ENCODE measurements around the gene UBA1.
"Not testable (repeated sequence)": the region's sequence is repeated elsewhere in the genome, so short reads cannot be mapped to it uniquely, and the experiment has no call there.

The UBA1 gene

DNA sequence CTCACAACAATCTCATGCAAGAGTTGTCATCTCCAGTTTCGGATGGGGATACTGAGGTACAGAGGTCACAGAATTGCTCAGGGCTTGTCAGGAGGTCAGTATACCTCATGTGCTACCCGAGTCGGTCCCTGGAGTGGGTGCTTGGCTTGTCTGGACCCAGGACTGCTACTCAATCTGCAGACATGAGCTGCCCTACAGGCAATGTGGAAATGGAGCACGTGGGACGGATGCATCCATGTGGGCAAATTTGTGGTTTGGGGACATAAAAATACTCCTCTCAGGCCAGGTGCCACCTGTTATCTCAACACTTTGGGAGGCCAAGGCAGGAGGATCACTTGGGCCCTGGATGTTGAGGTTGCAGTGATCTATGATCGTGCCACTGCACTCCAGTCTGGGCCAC is 54.9 kb downstream of the UBA1 start:
- H3K4me1 ChIP-seq (ENCODE audit: insufficient read depth, low read length): no peaks in the 10 kb centered on the region
- ATAC-seq (ENCODE audit: insufficient read depth, low read depth): no peak
- no peak overlapping the region for H2AFZ ChIP-seq (ENCODE audit: low read depth, low read length)
- no peaks in the 10 kb centered on the region for H3K9me3 ChIP-seq (ENCODE audit: insufficient read depth, low read length, severe bottlenecking)
- no peaks in the 10 kb centered on the region for H3K27me3 ChIP-seq (ENCODE audit: insufficient read depth, low read length, poor library complexity)
- H4K20me1 ChIP-seq (ENCODE audit: insufficient read depth, low read length): no peaks in the 10 kb centered on the region
- H3K36me3 ChIP-seq (ENCODE audit: insufficient read depth, low read length): peaks cover 47% of the 10 kb centered on the region
- TF ChIP-seq CTCF (IDR thresholded peaks at IDR 0.05; ENCODE audit: borderline replicate concordance, extremely low read depth, low read length, poor library complexity, severe bottlenecking) (no peak), EZH2 (IDR thresholded peaks at IDR 0.05; ENCODE audit: borderline replicate concordance, low read depth, low read length, severe bottlenecking) (no peak)
- DNase-seq: no peak
- no peak overlapping the region for H3K27ac ChIP-seq (ENCODE audit: low read length)
- H3K4me2 ChIP-seq (ENCODE audit: insufficient read depth, low read length): no peak overlapping the region
- no peak overlapping the region for H3K4me3 ChIP-seq (ENCODE audit: low read depth in 1 of 2, low read length in 2 of 2)
- no peaks in the 10 kb centered on the region for H3K79me2 ChIP-seq (ENCODE audit: insufficient read depth, low read length)
- H3K9ac ChIP-seq (ENCODE audit: low read depth, low read length): no peak overlapping the region

DNA sequence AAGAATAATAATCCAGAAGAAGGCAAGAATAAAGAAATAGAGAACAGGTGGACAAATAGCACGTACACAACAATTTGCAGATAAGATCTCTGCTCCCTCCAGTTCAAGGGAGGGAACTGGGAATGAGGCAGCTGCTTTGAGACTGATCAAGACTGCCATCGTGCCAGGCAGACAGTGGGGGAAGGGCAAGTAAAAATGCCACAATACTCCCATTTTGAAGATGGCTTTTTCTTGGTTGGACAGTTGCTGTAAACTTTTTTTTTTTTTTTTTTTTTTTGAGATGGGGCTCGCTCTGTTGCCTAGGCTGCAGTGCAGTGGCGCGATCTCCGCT is 56.4 kb downstream of the UBA1 start:
- Histone ChIP-seq H3K9ac (ENCODE audit: low read depth, low read length) (no peak overlapping the region), H3K4me2 (ENCODE audit: insufficient read depth, low read length) (no peak overlapping the region), H3K4me3 (ENCODE audit: low read depth in 1 of 2, low read length in 2 of 2) (no peak overlapping the region), H3K9me3 (ENCODE audit: insufficient read depth, low read length, severe bottlenecking) (no peaks in the 10 kb centered on the region), H2AFZ (ENCODE audit: low read depth, low read length) (no peak overlapping the region), H4K20me1 (ENCODE audit: insufficient read depth, low read length) (no peaks in the 10 kb centered on the region), H3K27me3 (ENCODE audit: insufficient read depth, low read length, poor library complexity) (no peaks in the 10 kb centered on the region), H3K79me2 (ENCODE audit: insufficient read depth, low read length) (no peaks in the 10 kb centered on the region), H3K27ac (ENCODE audit: low read length) (no peak overlapping the region), H3K36me3 (ENCODE audit: insufficient read depth, low read length) (peaks cover 34% of the 10 kb centered on the region), H3K4me1 (ENCODE audit: insufficient read depth, low read length) (no peaks in the 10 kb centered on the region)
- ATAC-seq (ENCODE audit: insufficient read depth, low read depth) (no peak), DNase-seq (no peak)
- no peak for TF ChIP-seq EZH2 (IDR thresholded peaks at IDR 0.05; ENCODE audit: borderline replicate concordance, low read depth, low read length, severe bottlenecking)
- no peak for TF ChIP-seq CTCF (IDR thresholded peaks at IDR 0.05; ENCODE audit: borderline replicate concordance, extremely low read depth, low read length, poor library complexity, severe bottlenecking)

DNA sequence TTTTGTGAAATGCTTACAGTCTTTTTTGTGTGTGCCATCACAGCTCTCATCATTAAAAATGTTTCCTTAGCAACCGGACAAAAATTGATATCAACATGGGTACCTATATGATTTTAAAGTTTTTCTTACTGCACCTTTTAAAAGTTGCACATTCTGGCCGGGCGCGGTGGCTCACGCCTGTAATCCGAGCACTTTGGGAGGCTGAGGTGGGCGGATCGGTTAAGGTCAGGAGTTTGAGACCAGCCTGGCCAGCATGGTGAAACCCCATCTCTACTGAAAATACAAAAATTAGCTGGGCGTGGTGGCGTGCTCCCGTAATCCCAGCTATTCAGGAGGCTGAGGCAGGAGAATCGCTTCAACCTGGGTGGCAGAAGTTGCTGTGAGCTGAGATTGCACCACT is 64.0 kb downstream of the UBA1 start:
- H2AFZ ChIP-seq (ENCODE audit: low read depth, low read length); H3K79me2 ChIP-seq (ENCODE audit: insufficient read depth, low read length); H3K9ac ChIP-seq (ENCODE audit: low read depth, low read length); H4K20me1 ChIP-seq (ENCODE audit: insufficient read depth, low read length); H3K4me2 ChIP-seq (ENCODE audit: insufficient read depth, low read length); H3K4me3 ChIP-seq (ENCODE audit: low read depth in 1 of 2, low read length in 2 of 2); H3K36me3 ChIP-seq (ENCODE audit: insufficient read depth, low read length); DNase-seq; H3K27ac ChIP-seq (ENCODE audit: low read length); H3K27me3 ChIP-seq (ENCODE audit: insufficient read depth, low read length, poor library complexity); ATAC-seq (ENCODE audit: insufficient read depth, low read depth); H3K9me3 ChIP-seq (ENCODE audit: insufficient read depth, low read length, severe bottlenecking); H3K4me1 ChIP-seq (ENCODE audit: insufficient read depth, low read length): not testable (repeated sequence)

All from DND-41 (cell line).